ENCODE data around the gene PNLDC1. TPM values are rescaled to one million over a fixed set of nuclear protein-coding genes. Genes with fewer than 3 reads are reported as not detected.
"Not testable (repeated sequence)": the region's sequence is repeated elsewhere in the genome, so short reads cannot be mapped to it uniquely, and the experiment has no call there.

Gene PNLDC1
- total RNA-seq, 2 donors from 2014 or later, result 0.54 TPM; not detected in 1

- no peak for TF ChIP-seq CTCF (IDR thresholded peaks at IDR 0.05)
- H3K27ac ChIP-seq, result no peak overlapping the region
- ATAC-seq (ENCODE audit: insufficient number of reproducible peaks, low FRiP score, low read depth), result no peak
- no peak for DNase-seq (ENCODE audit: low spot score)
- H3K4me3 ChIP-seq, result no peak overlapping the region
- no peaks in the 10 kb centered on the region for H3K27me3 ChIP-seq (replicated peaks; ENCODE audit: insufficient read depth)
- no peaks in the 10 kb centered on the region for H3K36me3 ChIP-seq
- H3K4me1 ChIP-seq (ENCODE audit: control insufficient read depth in 1 of 2, low read depth in 2 of 2), result no peaks in the 10 kb centered on the region
- no peaks in the 10 kb centered on the region for H3K9me3 ChIP-seq
These were observed 13.7 kb downstream of the PNLDC1 start for GRCh38 chr6:159813781-159814180.

- ATAC-seq (ENCODE audit: insufficient number of reproducible peaks, low FRiP score, low read depth), result no peak
- H3K27ac ChIP-seq, result no peak overlapping the region
- TF ChIP-seq CTCF (IDR thresholded peaks at IDR 0.05), result no peak
- H3K4me1 ChIP-seq (ENCODE audit: control insufficient read depth in 1 of 2, low read depth in 2 of 2), result no peaks in the 10 kb centered on the region
- no peak for DNase-seq (ENCODE audit: low spot score)
- no peak overlapping the region for H3K4me3 ChIP-seq
- no peaks in the 10 kb centered on the region for H3K36me3 ChIP-seq
- no peaks in the 10 kb centered on the region for H3K27me3 ChIP-seq (replicated peaks; ENCODE audit: insufficient read depth)
- H3K9me3 ChIP-seq, result no peaks in the 10 kb centered on the region
These were observed 15.3 kb downstream of the PNLDC1 start for GRCh38 chr6:159815410-159815809.

GRCh38 chr6:159816775-159817174, 16.7 kb downstream of the PNLDC1 start:
- not testable (repeated sequence) for ATAC-seq (ENCODE audit: insufficient number of reproducible peaks, low FRiP score, low read depth); H3K4me1 ChIP-seq (ENCODE audit: control insufficient read depth in 1 of 2, low read depth in 2 of 2); H3K27me3 ChIP-seq (replicated peaks; ENCODE audit: insufficient read depth); H3K9me3 ChIP-seq; DNase-seq (ENCODE audit: low spot score); H3K27ac ChIP-seq; H3K36me3 ChIP-seq; H3K4me3 ChIP-seq

GRCh38 chr6:159817951-159818739, 18.1 kb downstream of the PNLDC1 start:
- H3K36me3 ChIP-seq, result no peaks in the 10 kb centered on the region
- TF ChIP-seq CTCF (IDR thresholded peaks at IDR 0.05), result no peak
- no peaks in the 10 kb centered on the region for H3K9me3 ChIP-seq
- ATAC-seq (ENCODE audit: insufficient number of reproducible peaks, low FRiP score, low read depth), result no peak
- no peaks in the 10 kb centered on the region for H3K27me3 ChIP-seq (replicated peaks; ENCODE audit: insufficient read depth)
- H3K4me1 ChIP-seq (ENCODE audit: control insufficient read depth in 1 of 2, low read depth in 2 of 2), result no peaks in the 10 kb centered on the region
- no peak for DNase-seq (ENCODE audit: low spot score)
- no peak overlapping the region for H3K27ac ChIP-seq
- H3K4me3 ChIP-seq, result no peak overlapping the region

GRCh38 chr6:159819098-159819497, 19.0 kb downstream of the PNLDC1 start:
- Histone ChIP-seq H3K27me3 (replicated peaks; ENCODE audit: insufficient read depth) (no peaks in the 10 kb centered on the region), H3K36me3 (no peaks in the 10 kb centered on the region), H3K27ac (no peak overlapping the region), H3K4me3 (no peak overlapping the region), H3K9me3 (no peaks in the 10 kb centered on the region), H3K4me1 (ENCODE audit: control insufficient read depth in 1 of 2, low read depth in 2 of 2) (no peaks in the 10 kb centered on the region)
- no peak for DNase-seq (ENCODE audit: low spot score)
- no peak for TF ChIP-seq CTCF (IDR thresholded peaks at IDR 0.05)
- no peak for ATAC-seq (ENCODE audit: insufficient number of reproducible peaks, low FRiP score, low read depth)

Data from thoracic aorta (tissue), 2 donors.